Tibial nerve (tissue), 4 donors: Measurements from ENCODE around the gene HABP2. TPM values are rescaled to one million over a fixed set of nuclear protein-coding genes. Genes with fewer than 3 reads are reported as not detected.

Source experiments
- DNase-seq, 2 donors: peaks; one replicate each; pipeline ENCODE4 v3.0.0-alpha.2; 2019; ENCODE audit warnings: low spot score in 2 of 2
- H3K27ac ChIP-seq, 4 donors: fragments of 200-600 bp; sonication (generic) in 3 of 4; one replicate each; pipeline ENCODE4 v1.5.1; 2017 to 2019; ENCODE audit warnings: mild to moderate bottlenecking in 1 of 4
- H3K27me3 ChIP-seq, 2 donors: fragments of 200-600 bp; sonication (generic) in 1 of 2; one replicate each; pipeline versions ENCODE4 v1.5.1 to v1.6.0; 2017 to 2019
- H3K36me3 ChIP-seq, 3 donors: fragments of 200-600 bp; sonication (generic); one replicate each; pipeline ENCODE4 v1.5.1; 2018 to 2019
- H3K4me1 ChIP-seq, 4 donors: fragments of 200-600 bp; sonication (generic) in 3 of 4; one replicate each; pipeline ENCODE4 v1.5.1; 2017 to 2019
- H3K4me3 ChIP-seq, 4 donors: fragments of 200-600 bp; sonication (generic) in 3 of 4; one replicate each; pipeline ENCODE4 v1.5.1; 2017 to 2019; ENCODE audit warnings: mild to moderate bottlenecking in 1 of 4, moderate library complexity in 1 of 4
- H3K9me3 ChIP-seq, 4 donors: fragments of 200-600 bp; sonication (generic) in 3 of 4; one replicate each; pipeline ENCODE4 v1.5.1; 2017 to 2019
- CTCF ChIP-seq, 5 experiments: fragments of 200-600 bp in 3 of 5; fragments of 450-650 bp in 2 of 5; sonication (generic) in 3 of 5; IDR thresholded peaks; one replicate each; pipeline ENCODE4 v1.5.1; 2016 to 2019; ENCODE audit warnings: antibody characterized with exemption in 5 of 5, mild to moderate bottlenecking in 3 of 5, moderate library complexity in 2 of 5
- EP300 ChIP-seq, 2 donors: sonication (generic); formaldehyde crosslinking; IDR thresholded peaks; one replicate each; pipeline ENCODE4 v1.6.1; 2017; ENCODE audit warnings: antibody characterized with exemption in 2 of 2, mild to moderate bottlenecking in 1 of 2
- POLR2A ChIP-seq, 2 donors: fragments of 450-650 bp; IDR thresholded peaks; one replicate each; pipeline ENCODE4 v1.6.1; 2017; ENCODE audit warnings: antibody characterized with exemption in 2 of 2, mild to moderate bottlenecking in 2 of 2, moderate library complexity in 2 of 2
- WGBS, 2 donors: methylation state at CpG; one replicate each; pipeline ENCODE4 v1.1.5; 2018; 5-methylcytosine and 5-hydroxymethylcytosine counted together
- total RNA-seq, 4 donors: library from RNA; depleted of rRNA; stranded (reverse); fragments of >200 nt; gene quantifications; one replicate each; pipeline ENCODE4 v1.1.0, GENCODE V29; 2016

Gene HABP2
- total RNA-seq, 4 donors from 2014 or later, result not detected

DNA sequence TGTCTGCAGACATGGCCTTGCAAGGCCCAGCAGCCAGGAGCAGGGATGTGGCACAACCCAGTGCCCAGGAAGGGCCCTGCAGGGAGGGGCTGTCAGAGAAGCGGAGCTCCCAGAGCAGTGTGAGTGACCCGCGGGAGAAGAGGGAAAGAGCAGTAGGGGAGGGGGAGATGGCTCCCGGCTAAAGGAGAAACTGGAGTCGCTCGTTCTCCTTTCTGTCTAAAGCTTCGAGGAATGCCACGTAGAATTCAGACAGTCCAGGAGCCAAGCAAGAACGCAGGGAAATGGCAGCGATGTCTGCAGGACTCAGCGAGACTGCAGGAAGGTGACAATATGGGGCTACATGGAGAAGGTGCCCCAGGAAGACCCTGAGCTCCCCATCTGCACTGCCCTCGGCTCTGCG, 22.4 kb upstream of the HABP2 start:
- H3K4me1 ChIP-seq, result no peaks in the 10 kb centered on the region
- H3K9me3 ChIP-seq, result no peaks in the 10 kb centered on the region
- no peak overlapping the region for H3K27ac ChIP-seq
- no peaks in the 10 kb centered on the region for H3K36me3 ChIP-seq
- H3K27me3 ChIP-seq, result no peaks in the 10 kb centered on the region
- WGBS, 2 donors, result 53 to 72% methylated on average over 13 of the region's 13 CpGs
- TF ChIP-seq POLR2A (IDR thresholded peaks at IDR 0.05) (no peak), EP300 (IDR thresholded peaks at IDR 0.05) (no peak), CTCF (IDR thresholded peaks at IDR 0.05) (no peak)
- DNase-seq, result no peak
- H3K4me3 ChIP-seq, result no peak overlapping the region

DNA sequence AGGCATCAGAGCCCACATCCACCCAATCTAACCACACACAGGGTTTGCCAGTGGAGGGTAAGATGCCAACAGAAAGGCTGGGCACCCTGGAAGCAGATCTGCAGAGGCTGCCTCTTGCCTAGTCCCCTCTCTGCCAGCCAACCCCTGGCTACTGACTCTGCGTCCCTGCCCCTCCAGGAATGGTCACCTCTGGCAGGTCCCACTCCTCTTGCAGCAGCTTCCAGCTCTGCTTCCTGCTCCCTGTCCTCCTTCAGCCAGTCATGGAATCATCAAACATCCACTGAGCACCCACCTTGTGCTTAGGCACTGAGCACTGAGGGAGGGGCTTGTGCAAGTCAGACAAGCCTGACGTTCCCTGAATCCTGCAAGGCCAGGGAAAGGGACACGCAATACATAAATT, 20.1 kb upstream of the HABP2 start:
- Histone ChIP-seq H3K27me3 (no peaks in the 10 kb centered on the region), H3K9me3 (no peaks in the 10 kb centered on the region), H3K27ac (no peak overlapping the region), H3K4me3 (no peak overlapping the region), H3K36me3 (no peaks in the 10 kb centered on the region), H3K4me1 (no peaks in the 10 kb centered on the region)
- no peak for DNase-seq
- WGBS, 2 donors, result 75 to 84% methylated on average over 3 of the region's 3 CpGs
- TF ChIP-seq POLR2A (IDR thresholded peaks at IDR 0.05) (no peak), CTCF (IDR thresholded peaks at IDR 0.05) (no peak), EP300 (IDR thresholded peaks at IDR 0.05) (no peak)

DNA sequence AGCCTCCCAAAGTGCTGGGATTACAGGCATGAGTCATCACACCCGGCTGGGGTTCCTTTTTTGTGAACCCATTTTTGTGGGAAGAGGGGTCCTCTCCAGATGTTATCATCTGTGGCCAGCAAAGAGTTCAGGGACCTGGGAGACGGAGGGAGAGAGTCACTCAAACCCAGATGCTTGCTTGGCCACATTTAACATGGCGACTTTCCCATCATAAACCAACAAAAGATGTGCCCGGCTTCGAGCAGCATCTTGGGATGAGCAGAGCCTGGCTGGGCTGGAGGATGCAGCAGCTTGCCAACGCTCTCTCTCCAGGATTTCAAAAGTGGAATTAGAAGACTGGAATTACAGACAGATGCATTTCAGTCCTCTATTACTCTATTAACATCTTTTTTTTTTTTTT, 19.1 kb upstream of the HABP2 start:
- 70 to 73% methylated on average over 6 of the region's 6 CpGs for WGBS, 2 donors
- no peak for DNase-seq
- no peaks in the 10 kb centered on the region for H3K36me3 ChIP-seq
- H3K27ac ChIP-seq, result no peak overlapping the region
- H3K4me1 ChIP-seq, result no peaks in the 10 kb centered on the region
- no peak overlapping the region for H3K4me3 ChIP-seq
- no peaks in the 10 kb centered on the region for H3K27me3 ChIP-seq
- no peak for TF ChIP-seq EP300 (IDR thresholded peaks at IDR 0.05)
- no peak for TF ChIP-seq POLR2A (IDR thresholded peaks at IDR 0.05)
- TF ChIP-seq CTCF (IDR thresholded peaks at IDR 0.05), result no peak
- no peaks in the 10 kb centered on the region for H3K9me3 ChIP-seq

- Histone ChIP-seq H3K4me1 (no peaks in the 10 kb centered on the region), H3K36me3 (no peaks in the 10 kb centered on the region), H3K27me3 (no peaks in the 10 kb centered on the region), H3K4me3 (no peak overlapping the region), H3K27ac (no peak overlapping the region), H3K9me3 (no peaks in the 10 kb centered on the region)
- DNase-seq, result no peak
- WGBS, 2 donors, result 78 to 79% methylated on average over 4 of the region's 4 CpGs
- TF ChIP-seq POLR2A (IDR thresholded peaks at IDR 0.05), result no peak
- no peak for TF ChIP-seq CTCF (IDR thresholded peaks at IDR 0.05)
- no peak for TF ChIP-seq EP300 (IDR thresholded peaks at IDR 0.05)
Measured at GRCh38 chr10:113534423-113534822, 18.4 kb upstream of the HABP2 start.

DNA sequence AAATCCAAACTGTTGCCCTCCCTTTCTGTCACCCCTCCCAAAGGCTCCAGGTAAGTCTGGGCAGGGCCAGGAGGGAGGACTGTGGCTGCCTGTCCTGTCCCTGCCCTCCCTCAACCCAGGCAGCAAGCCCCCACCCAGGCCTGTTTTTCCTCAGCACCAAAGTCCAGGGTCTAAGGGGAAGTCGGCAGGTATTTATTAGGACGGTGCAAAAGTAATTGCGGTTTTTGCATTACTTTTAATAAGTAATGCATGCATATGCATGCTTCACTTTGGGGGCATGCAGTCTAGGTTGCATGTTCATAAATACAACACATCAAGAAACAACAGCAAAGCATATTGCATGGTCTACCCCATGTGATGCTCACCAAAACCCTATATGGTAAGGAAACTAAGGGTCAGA, 15.2 kb upstream of the HABP2 start:
- no peaks in the 10 kb centered on the region for H3K27me3 ChIP-seq
- 78 to 97% methylated on average over 3 of the region's 3 CpGs for WGBS, 2 donors
- H3K4me1 ChIP-seq, result no peaks in the 10 kb centered on the region
- no peak overlapping the region for H3K27ac ChIP-seq
- H3K9me3 ChIP-seq, result no peaks in the 10 kb centered on the region
- DNase-seq, result no peak
- no peaks in the 10 kb centered on the region for H3K36me3 ChIP-seq
- TF ChIP-seq EP300 (IDR thresholded peaks at IDR 0.05), result no peak
- no peak for TF ChIP-seq CTCF (IDR thresholded peaks at IDR 0.05)
- TF ChIP-seq POLR2A (IDR thresholded peaks at IDR 0.05), result no peak
- no peak overlapping the region for H3K4me3 ChIP-seq
